Measurements from ENCODE around the gene MEGF11. TPM values are rescaled to one million over a fixed set of nuclear protein-coding genes. Genes with fewer than 3 reads are reported as not detected.

MEGF11 gene
- total RNA-seq, 1 experiment from 2014 or later, result 1.2 TPM

GRCh38 chr15:65926899-65927298 lies 326.7 kb downstream of the MEGF11 start:
- Mint-ChIP-seq H3K27me3 (ENCODE audit: low read depth) (no peaks in the 10 kb centered on the region), H3K27ac (no peak overlapping the region), H3K4me1 (peaks cover 18 to 33% of the 10 kb centered on the region in 2 experiments), H3K36me3 (ENCODE audit: insufficient read depth in 1 of 3, low read depth in 3 of 3) (no peaks in the 10 kb centered on the region), H3K9me3 (no peaks in the 10 kb centered on the region), H3K4me3 (no peak overlapping the region)
- no peak for DNase-seq
- H3K4me1 ChIP-seq (ENCODE audit: insufficient read depth, low read length), result no peaks in the 10 kb centered on the region; the same call in 1 of the 2 replicates
- no peak overlapping the region for H3K4me2 ChIP-seq (ENCODE audit: insufficient read depth, insufficient read length, low read length)
- H3K79me1 ChIP-seq (ENCODE audit: insufficient read depth, low read depth, low read length, poor library complexity, severe bottlenecking), result no peaks in the 10 kb centered on the region
- H4K20me1 ChIP-seq (ENCODE audit: control insufficient read depth, insufficient read depth, insufficient read length), result no peaks in the 10 kb centered on the region
- H2BK12ac ChIP-seq (ENCODE audit: insufficient read length, low read depth, low read length), result no peak overlapping the region
- no peak overlapping the region for H2AFZ ChIP-seq (ENCODE audit: low read length)
- H2BK15ac ChIP-seq (ENCODE audit: low read depth, low read length), result no peak overlapping the region
- H3T11ph ChIP-seq (ENCODE audit: low read length), result no peak overlapping the region
- H4K5ac ChIP-seq (ENCODE audit: insufficient read length, low read depth, low read length), result no peak overlapping the region
- H2AK5ac ChIP-seq (ENCODE audit: insufficient read length, low read length), result no peak overlapping the region
- H3K79me2 ChIP-seq (ENCODE audit: insufficient read depth, low read length), result no peaks in the 10 kb centered on the region
- H3K14ac ChIP-seq (ENCODE audit: insufficient read depth, low read length), result no peak overlapping the region
- no peak overlapping the region for H4K8ac ChIP-seq (replicated peaks; ENCODE audit: insufficient read length, low read depth, low read length)
- H3K23me2 ChIP-seq (ENCODE audit: insufficient read length, low read depth, low read length, poor library complexity, severe bottlenecking), result no peaks in the 10 kb centered on the region
- no CpG with 5 or more reads among the region's 1 CpG for WGBS (ENCODE audit: extremely low coverage, insufficient read length, low lambda C conversion rate)
- H3K18ac ChIP-seq (ENCODE audit: insufficient read length, low read depth, low read length), result no peak overlapping the region
- H2BK120ac ChIP-seq (ENCODE audit: low read depth, low read length, poor library complexity, severe bottlenecking), result no peak overlapping the region
- H3K23ac ChIP-seq (ENCODE audit: insufficient read length, low read depth, low read length), result no peak overlapping the region
- no peak for TF ChIP-seq CTCF (conservative IDR thresholded peaks at IDR 0.05)
- H2BK5ac ChIP-seq (ENCODE audit: insufficient read length, low read length), result no peak overlapping the region
- no peak overlapping the region for H3K4ac ChIP-seq (ENCODE audit: low read depth, low read length)
- H3K56ac ChIP-seq (ENCODE audit: insufficient read length, low read depth, low read length), result no peak overlapping the region
- no peaks in the 10 kb centered on the region for H3K27me3 ChIP-seq (ENCODE audit: insufficient read depth, low read length)
- H3K27ac ChIP-seq (ENCODE audit: insufficient read length, low read depth, low read length), result no peak overlapping the region
- H3K9me3 ChIP-seq (ENCODE audit: control insufficient read depth, low read depth, low read length), result no peaks in the 10 kb centered on the region
- no peak overlapping the region for H4K91ac ChIP-seq (ENCODE audit: insufficient read length, low read depth, low read length)
- no peak overlapping the region for H3K9ac ChIP-seq (ENCODE audit: extremely low read depth, insufficient read length, low read length)
- no peak overlapping the region for H2BK20ac ChIP-seq (ENCODE audit: low read depth, low read length, poor library complexity, severe bottlenecking)
